ENCODE results near the gene PLCB1.

PLCB1 gene

GRCh38 chr20:8423482-8423881 lies 291.4 kb downstream of the PLCB1 start:
- H3K9ac ChIP-seq (ENCODE audit: low read depth, low read length) = no peak overlapping the region
- H3K4me2 ChIP-seq (ENCODE audit: insufficient read depth, low read length) = no peak overlapping the region
- ATAC-seq (ENCODE audit: insufficient read depth, low read depth) (no peak), DNase-seq (no peak)
- no peaks in the 10 kb centered on the region for H3K36me3 ChIP-seq (ENCODE audit: insufficient read depth, low read length)
- H3K4me1 ChIP-seq (ENCODE audit: insufficient read depth, low read length) = no peaks in the 10 kb centered on the region
- no peaks in the 10 kb centered on the region for H3K9me3 ChIP-seq (ENCODE audit: insufficient read depth, low read length, severe bottlenecking)
- H3K27ac ChIP-seq (ENCODE audit: low read length) = no peak overlapping the region
- H2AFZ ChIP-seq (ENCODE audit: low read depth, low read length) = no peak overlapping the region
- TF ChIP-seq EZH2 (IDR thresholded peaks at IDR 0.05; ENCODE audit: borderline replicate concordance, low read depth, low read length, severe bottlenecking) (no peak), CTCF (IDR thresholded peaks at IDR 0.05; ENCODE audit: borderline replicate concordance, extremely low read depth, low read length, poor library complexity, severe bottlenecking) (no peak)
- H4K20me1 ChIP-seq (ENCODE audit: insufficient read depth, low read length) = no peaks in the 10 kb centered on the region
- H3K4me3 ChIP-seq (ENCODE audit: low read depth in 1 of 2, low read length in 2 of 2) = no peak overlapping the region
- peaks cover 7% of the 10 kb centered on the region; the same call in 1 of the 2 replicates for H3K79me2 ChIP-seq (ENCODE audit: insufficient read depth, low read length)
- H3K27me3 ChIP-seq (ENCODE audit: insufficient read depth, low read length, poor library complexity) = no peaks in the 10 kb centered on the region

GRCh38 chr20:8424010-8424409 lies 291.9 kb downstream of the PLCB1 start:
- no peak overlapping the region for H3K4me3 ChIP-seq (ENCODE audit: low read depth in 1 of 2, low read length in 2 of 2)
- H3K36me3 ChIP-seq (ENCODE audit: insufficient read depth, low read length) = no peaks in the 10 kb centered on the region
- no peaks in the 10 kb centered on the region for H3K9me3 ChIP-seq (ENCODE audit: insufficient read depth, low read length, severe bottlenecking)
- no peak overlapping the region for H2AFZ ChIP-seq (ENCODE audit: low read depth, low read length)
- DNase-seq (no peak), ATAC-seq (ENCODE audit: insufficient read depth, low read depth) (no peak)
- no peaks in the 10 kb centered on the region for H3K4me1 ChIP-seq (ENCODE audit: insufficient read depth, low read length)
- no peak overlapping the region for H3K9ac ChIP-seq (ENCODE audit: low read depth, low read length)
- TF ChIP-seq EZH2 (IDR thresholded peaks at IDR 0.05; ENCODE audit: borderline replicate concordance, low read depth, low read length, severe bottlenecking) (no peak), CTCF (IDR thresholded peaks at IDR 0.05; ENCODE audit: borderline replicate concordance, extremely low read depth, low read length, poor library complexity, severe bottlenecking) (no peak)
- no peaks in the 10 kb centered on the region for H4K20me1 ChIP-seq (ENCODE audit: insufficient read depth, low read length)
- H3K27me3 ChIP-seq (ENCODE audit: insufficient read depth, low read length, poor library complexity) = no peaks in the 10 kb centered on the region
- H3K79me2 ChIP-seq (ENCODE audit: insufficient read depth, low read length) = peaks cover 10% of the 10 kb centered on the region
- no peak overlapping the region for H3K4me2 ChIP-seq (ENCODE audit: insufficient read depth, low read length)
- H3K27ac ChIP-seq (ENCODE audit: low read length) = no peak overlapping the region

GRCh38 chr20:8425016-8425415 lies 292.9 kb downstream of the PLCB1 start:
- peaks cover 13% of the 10 kb centered on the region for H3K79me2 ChIP-seq (ENCODE audit: insufficient read depth, low read length)
- no peak overlapping the region for H2AFZ ChIP-seq (ENCODE audit: low read depth, low read length)

More at GRCh38 chr20:8425016-8425415, 292.9 kb downstream of the PLCB1 start:
- no peak overlapping the region for H3K4me3 ChIP-seq (ENCODE audit: low read depth in 1 of 2, low read length in 2 of 2)
- no peak overlapping the region for H3K27ac ChIP-seq (ENCODE audit: low read length)
- TF ChIP-seq CTCF (IDR thresholded peaks at IDR 0.05; ENCODE audit: borderline replicate concordance, extremely low read depth, low read length, poor library complexity, severe bottlenecking) (no peak), EZH2 (IDR thresholded peaks at IDR 0.05; ENCODE audit: borderline replicate concordance, low read depth, low read length, severe bottlenecking) (no peak)
- no peaks in the 10 kb centered on the region for H4K20me1 ChIP-seq (ENCODE audit: insufficient read depth, low read length)
- ATAC-seq (ENCODE audit: insufficient read depth, low read depth) (no peak), DNase-seq (no peak)
- no peak overlapping the region for H3K9ac ChIP-seq (ENCODE audit: low read depth, low read length)
- H3K4me2 ChIP-seq (ENCODE audit: insufficient read depth, low read length) = no peak overlapping the region
- H3K9me3 ChIP-seq (ENCODE audit: insufficient read depth, low read length, severe bottlenecking) = no peaks in the 10 kb centered on the region
- no peaks in the 10 kb centered on the region for H3K4me1 ChIP-seq (ENCODE audit: insufficient read depth, low read length)
- no peaks in the 10 kb centered on the region for H3K27me3 ChIP-seq (ENCODE audit: insufficient read depth, low read length, poor library complexity)
- no peaks in the 10 kb centered on the region for H3K36me3 ChIP-seq (ENCODE audit: insufficient read depth, low read length)
